Caco-2 (cell line): ENCODE data around the gene C20orf204. TPM values are rescaled to one million over a fixed set of nuclear protein-coding genes. Genes with fewer than 3 reads are reported as not detected.

Experiments
- BruUV-seq: library from RNA; stranded (reverse); fragments of 400-500 nt; replicated peaks from 2 replicates; lab custom pipeline; 2021; lab: Mats Ljungman, UMichigan
- CTCF ChIA-PET: fragments of 300-600 bp; sonication (Branson Sonifier 250); formaldehyde crosslinking; loops from one replicate; lab custom pipeline; 2022; ENCODE audit warnings: antibody characterized with exemption; lab: Charles Lee
- POLR2A ChIA-PET: fragments of 300-600 bp; sonication (Branson Sonifier 250); formaldehyde crosslinking; loops from one replicate; lab custom pipeline; 2022; ENCODE audit warnings: antibody characterized with exemption; lab: Charles Lee
- DNase-seq, 2 experiments: peaks; one replicate each; pipeline versions ENCODE4 v3.0.0 to v3.0.0-alpha.2; 2020 to 2022
- H3K27me3 ChIP-seq: replicated peaks from 2 replicates; pipeline ENCODE4 v1.6.0; 2011; ENCODE audit warnings: low read length; ENCODE audit not compliant: control insufficient read depth, insufficient read depth
- H3K36me3 ChIP-seq: 2 replicates; pipeline ENCODE4 v1.5.1; 2011; ENCODE audit warnings: low read length; ENCODE audit not compliant: control insufficient read depth, insufficient read depth
- H3K4me1 ChIP-seq: fragments of 250-450 bp; sonication (Bioruptor Pico); 2 replicates; pipeline ENCODE4 v1.5.1; 2020; ENCODE audit warnings: mild to moderate bottlenecking
- H3K4me3 ChIP-seq: 2 replicates; pipeline ENCODE4 v1.5.1; 2011; ENCODE audit warnings: low read depth, mild to moderate bottlenecking, control low read depth, low read length
- H3K9me3 ChIP-seq: fragments of 250-450 bp; sonication (Bioruptor Pico); 2 replicates; pipeline ENCODE4 v1.5.1; 2020; ENCODE audit warnings: mild to moderate bottlenecking, moderate library complexity
- H3K27ac Mint-ChIP-seq: one replicate; pipeline ENCODE4 v1.8.0; 2022; ENCODE audit warnings: mixed read lengths; ENCODE audit not compliant: unreplicated experiment
- H3K27me3 Mint-ChIP-seq: one replicate; pipeline ENCODE4 v1.8.0; 2022; ENCODE audit warnings: mixed read lengths; ENCODE audit not compliant: insufficient read depth, unreplicated experiment
- H3K36me3 Mint-ChIP-seq: one replicate; pipeline ENCODE4 v1.8.0; 2022; ENCODE audit warnings: mild to moderate bottlenecking, mixed read lengths; ENCODE audit not compliant: insufficient read depth, unreplicated experiment
- H3K4me1 Mint-ChIP-seq: one replicate; pipeline ENCODE4 v1.8.0; 2022; ENCODE audit warnings: low read depth, mixed read lengths; ENCODE audit not compliant: unreplicated experiment
- H3K4me3 Mint-ChIP-seq: one replicate; pipeline ENCODE4 v1.8.0; 2022; ENCODE audit warnings: mild to moderate bottlenecking, moderate library complexity, mixed read lengths; ENCODE audit not compliant: unreplicated experiment
- H3K9me3 Mint-ChIP-seq: one replicate; pipeline ENCODE4 v1.8.0; 2022; ENCODE audit warnings: mixed read lengths; ENCODE audit not compliant: unreplicated experiment
- CTCF ChIP-seq, 2 experiments: fragments of 200-600 bp in 1 of 2; IDR thresholded peaks; 1 replicate in 1 of 2; 2 replicates in 1 of 2; pipeline versions ENCODE4 v1.5.1 to v1.8.0; 2011 to 2022; ENCODE audit warnings: antibody characterized with exemption in 1 of 2, control low read depth in 1 of 2, inconsistent platforms in 1 of 2, low read depth in 1 of 2, low read length in 1 of 2, mild to moderate bottlenecking in 1 of 2, moderate library complexity in 1 of 2; ENCODE audit not compliant: insufficient read depth in 1 of 2, severe bottlenecking in 1 of 2, unreplicated experiment in 1 of 2
- intact Hi-C: fragments of 100-400 bp; cut with micrococcal nuclease; formaldehyde crosslinking; loops from one replicate; pipeline ENCODE4 v1.10.0; 2022; ENCODE audit not compliant: unreplicated experiment
- total RNA-seq: library from RNA; stranded (reverse); gene quantifications from 2 replicates; pipeline ENCODE4 v1.2.3, GENCODE V29; 2022

Gene C20orf204
- total RNA-seq, 1 experiment from 2014 or later: 3.2 TPM

- Histone ChIP-seq H3K4me3 (no peak overlapping the region), H3K9me3 (no peaks in the 10 kb centered on the region), H3K27me3 (no peaks in the 10 kb centered on the region), H3K4me1 (peaks cover 35% of the 10 kb centered on the region), H3K36me3 (peaks cover 17% of the 10 kb centered on the region)
- ChIA-PET POLR2A (no interaction called here), CTCF (interaction anchor here (1.3 kb wide), 1 partner anchor 9 kb away, joined by 5 read pairs; no protein-coding TSS in a partner anchor)
- intact Hi-C loops: no loop called here
- Mint-ChIP-seq H3K4me1 (peaks cover 12% of the 10 kb centered on the region), H3K27ac (no peak overlapping the region), H3K4me3 (no peak overlapping the region), H3K9me3 (no peaks in the 10 kb centered on the region), H3K27me3 (no peaks in the 10 kb centered on the region), H3K36me3 (peaks cover 100% of the 10 kb centered on the region)
- TF ChIP-seq CTCF (IDR thresholded peaks at IDR 0.05; ENCODE audit: insufficient read depth in 1 of 2, low read depth in 1 of 2, low read length in 1 of 2, severe bottlenecking in 1 of 2, unreplicated experiment in 1 of 2): no peak
- no TSS peak for BruUV-seq
- DNase-seq: no peak
Measured at GRCh38 chr20:64032706-64033624, 3.0 kb upstream of the C20orf204 start.

- no peaks in the 10 kb centered on the region for H3K9me3 Mint-ChIP-seq
- Histone ChIP-seq H3K36me3 (peaks cover 13% of the 10 kb centered on the region), H3K9me3 (no peaks in the 10 kb centered on the region), H3K4me1 (peaks cover 35% of the 10 kb centered on the region), H3K4me3 (no peak overlapping the region), H3K27me3 (no peaks in the 10 kb centered on the region)
- H3K27me3 Mint-ChIP-seq: no peaks in the 10 kb centered on the region
- ChIA-PET POLR2A (no interaction called here), CTCF (interaction anchor here (1.3 kb wide), 1 partner anchor 10 kb away, joined by 5 read pairs; no protein-coding TSS in a partner anchor)
- no TSS peak for BruUV-seq
- TF ChIP-seq CTCF (IDR thresholded peaks at IDR 0.05; ENCODE audit: insufficient read depth in 1 of 2, low read depth in 1 of 2, low read length in 1 of 2, severe bottlenecking in 1 of 2, unreplicated experiment in 1 of 2): no peak
- no peak overlapping the region for H3K4me3 Mint-ChIP-seq
- H3K4me1 Mint-ChIP-seq: peaks cover 12% of the 10 kb centered on the region
- H3K27ac Mint-ChIP-seq: no peak overlapping the region
- no peak for DNase-seq
- peaks cover 100% of the 10 kb centered on the region for H3K36me3 Mint-ChIP-seq
- intact Hi-C loops: no loop called here
Measured at GRCh38 chr20:64033981-64034493, 1.9 kb upstream of the C20orf204 start.

GRCh38 chr20:64035066-64035932 lies 683 bp upstream of the C20orf204 start:
- ChIA-PET POLR2A (no interaction called here), CTCF (interaction anchor here (1.3 to 6.2 kb wide), 2 partner anchors 11 to 25 kb away, joined by 4 to 101 read pairs; partner anchors contain the start of gene TCEA2)
- Histone ChIP-seq H3K36me3 (peaks cover 6% of the 10 kb centered on the region; the same call in 1 of the 2 replicates), H3K9me3 (no peaks in the 10 kb centered on the region), H3K27me3 (no peaks in the 10 kb centered on the region), H3K4me3 (no peak overlapping the region), H3K4me1 (peaks cover 34% of the 10 kb centered on the region)
- TF ChIP-seq CTCF (IDR thresholded peaks at IDR 0.05; ENCODE audit: insufficient read depth in 1 of 2, low read depth in 1 of 2, low read length in 1 of 2, severe bottlenecking in 1 of 2, unreplicated experiment in 1 of 2): no peak
- no peak for DNase-seq
- H3K4me3 Mint-ChIP-seq: no peak overlapping the region
- no peak overlapping the region for H3K27ac Mint-ChIP-seq
- H3K9me3 Mint-ChIP-seq: no peaks in the 10 kb centered on the region
- intact Hi-C loops: no loop called here
- peaks cover 10% of the 10 kb centered on the region for H3K4me1 Mint-ChIP-seq
- BruUV-seq: no TSS peak
- peaks cover 3% of the 10 kb centered on the region for H3K27me3 Mint-ChIP-seq
- H3K36me3 Mint-ChIP-seq: peaks cover 88% of the 10 kb centered on the region
